Measurements from ENCODE around the gene FHOD3. TPM values are rescaled to one million over a fixed set of nuclear protein-coding genes. Genes with fewer than 3 reads are reported as not detected.

FHOD3 gene
- total and polyA plus RNA-seq, 2 of the 4 experiments (the other 2 are of a cell fraction), result 14.6 to 16.0 TPM

- Histone ChIP-seq H3K18ac (ENCODE audit: low read depth, low read length) (no peak overlapping the region), H3K9me1 (ENCODE audit: insufficient read depth, low read length) (no peaks in the 10 kb centered on the region), H3K27me3 (ENCODE audit: control insufficient read depth, insufficient read depth, low read length) (no peaks in the 10 kb centered on the region), H3K9ac (ENCODE audit: low read depth, low read length) (no peak overlapping the region), H2BK5ac (ENCODE audit: low read depth, low read length, poor library complexity, severe bottlenecking) (no peak overlapping the region), H2AK5ac (ENCODE audit: low read depth, low read length) (no peak overlapping the region), H3K4me2 (ENCODE audit: low read depth, low read length) (no peak overlapping the region), H3K23ac (ENCODE audit: low read depth, low read length) (no peak overlapping the region), H4K91ac (ENCODE audit: insufficient read depth, low read depth, low read length) (no peak overlapping the region), H3K9me3 (ENCODE audit: control insufficient read depth, insufficient read depth, low read length) (no peaks in the 10 kb centered on the region), H2BK15ac (ENCODE audit: low read depth, low read length) (no peak overlapping the region), H2AFZ (replicated peaks; ENCODE audit: low read length, poor library complexity) (no peak overlapping the region), H2BK120ac (ENCODE audit: low read depth, low read length) (no peak overlapping the region), H3K4me3 (ENCODE audit: insufficient read depth, low read depth, low read length) (no peak overlapping the region), H3K4ac (ENCODE audit: low read depth, low read length) (no peak overlapping the region), H3K36me3 (ENCODE audit: control insufficient read depth, insufficient read depth, low read length) (no peaks in the 10 kb centered on the region), H2AK9ac (replicated peaks; ENCODE audit: low read depth, low read length, poor library complexity) (no peak overlapping the region), H2BK20ac (ENCODE audit: low read depth, low read length) (no peak overlapping the region), H3K4me1 (ENCODE audit: control insufficient read depth, insufficient read depth, low read length) (no peaks in the 10 kb centered on the region; the same call in 1 of the 2 replicates), H3K27ac (ENCODE audit: insufficient read depth, low read length) (no peak overlapping the region), H4K5ac (ENCODE audit: low read depth, low read length) (no peak overlapping the region), H4K20me1 (ENCODE audit: insufficient read depth, low read length) (no peaks in the 10 kb centered on the region), H3K14ac (replicated peaks; ENCODE audit: low read depth, low read length) (no peak overlapping the region), H3K79me1 (ENCODE audit: low read depth in 1 of 2, low read length in 2 of 2) (no peaks in the 10 kb centered on the region; a peak in 1 of 4 replicates), H3K56ac (ENCODE audit: extremely low read depth, insufficient read depth, low read length) (no peak overlapping the region), H4K8ac (ENCODE audit: low read depth in 2 of 2, low read length in 2 of 2) (no peak overlapping the region)
- dilution Hi-C loops (cut with HindIII; ENCODE audit: low sequenced_read_pairs, unreplicated experiment) (no loop called here), intact Hi-C loops (cut with micrococcal nuclease) (no loop called here), in situ Hi-C loops (cut with MboI; ENCODE audit: low sequenced_read_pairs) (no loop called here)
- no peak for ATAC-seq (ENCODE audit: low read depth)
- no peak for DNase-seq
- ChIA-PET POLR2A (ENCODE audit: unreplicated experiment) (no interaction called here), CTCF (interaction anchor here (0.9 kb wide), 1 partner anchor 10 kb away, joined by 3 read pairs; no protein-coding TSS in a partner anchor)
- no TSS peak for BruUV-seq (replicated peaks)
- WGBS, 2 experiments (ENCODE audit: extremely low coverage in 2 of 2, insufficient read length in 1 of 2), result no CpG with 5 or more reads among the region's 9 CpGs
- TF ChIP-seq RAD21 (IDR thresholded peaks at IDR 0.05; ENCODE audit: low read length) (no peak), RFX5 (IDR thresholded peaks at IDR 0.05; ENCODE audit: low read depth, low read length) (no peak), MXI1 (IDR thresholded peaks at IDR 0.05; ENCODE audit: borderline replicate concordance, low read depth, low read length) (no peak), USF2 (IDR thresholded peaks at IDR 0.05; ENCODE audit: low read depth, low read length) (no peak), RCOR1 (IDR thresholded peaks at IDR 0.05; ENCODE audit: insufficient replicate concordance, low read length) (no peak), CHD1 (IDR thresholded peaks at IDR 0.05; ENCODE audit: low read depth, low read length) (no peak), CEBPB (IDR thresholded peaks at IDR 0.05; ENCODE audit: low read depth, low read length) (no peak), FOS (IDR thresholded peaks at IDR 0.05; ENCODE audit: low read depth, low read length) (no peak), CTCF (conservative IDR thresholded peaks at IDR 0.05; ENCODE audit: low read depth, low read length) (no peak), BHLHE40 (IDR thresholded peaks at IDR 0.05; ENCODE audit: low read depth, low read length) (no peak), ELK1 (IDR thresholded peaks at IDR 0.05; ENCODE audit: borderline replicate concordance, low read depth, low read length) (no peak), MAZ (IDR thresholded peaks at IDR 0.05; ENCODE audit: borderline replicate concordance, low read depth, low read length) (no peak), NFE2L2 (IDR thresholded peaks at IDR 0.05; ENCODE audit: low read depth, low read length) (no peak), MAFK (IDR thresholded peaks at IDR 0.05; ENCODE audit: low read depth, low read length) (no peak), SMC3 (IDR thresholded peaks at IDR 0.05; ENCODE audit: low read depth, low read length) (no peak), POLR2A (IDR thresholded peaks at IDR 0.05; ENCODE audit: low read depth, low read length) (no peak)
Measured at GRCh38 chr18:36509646-36510197, 212.2 kb downstream of the FHOD3 start.

Data from IMR-90 (cell line).